Right ventricle myocardium inferior (tissue), 1 donor: ENCODE results near the gene PIF1. TPM values are rescaled to one million over a fixed set of nuclear protein-coding genes. Genes with fewer than 3 reads are reported as not detected.

Experiments used
- ATAC-seq: fragments of 200-7000 bp; cut with Tn5 transposase; one replicate; pipeline ENCODE4 v1.9.1; 2020; ENCODE audit warnings: mild to moderate bottlenecking, moderate library complexity
- DNase-seq: peaks from one replicate; pipeline ENCODE4 v3.0.0; 2021; ENCODE audit errors: missing footprints
- intact Hi-C: fragments of 100-400 bp; cut with DNase I; formaldehyde crosslinking; loops from one replicate; pipeline ENCODE4 v1.11.0; 2022
- total RNA-seq: library from RNA; stranded (reverse); fragmentation: NEBNext Ultra II Directional; extraction: Animal tissue kit (Norgen Biotek cat#: 25700); gene quantifications from one replicate; pipeline ENCODE4 v1.2.1, GENCODE V29; 2021
- donor health status: DM: no; HTN: yes; CAD: no; lungs with severe emphysema.

PIF1 gene
- total RNA-seq, 1 donor from 2014 or later = 0.73 TPM

DNA sequence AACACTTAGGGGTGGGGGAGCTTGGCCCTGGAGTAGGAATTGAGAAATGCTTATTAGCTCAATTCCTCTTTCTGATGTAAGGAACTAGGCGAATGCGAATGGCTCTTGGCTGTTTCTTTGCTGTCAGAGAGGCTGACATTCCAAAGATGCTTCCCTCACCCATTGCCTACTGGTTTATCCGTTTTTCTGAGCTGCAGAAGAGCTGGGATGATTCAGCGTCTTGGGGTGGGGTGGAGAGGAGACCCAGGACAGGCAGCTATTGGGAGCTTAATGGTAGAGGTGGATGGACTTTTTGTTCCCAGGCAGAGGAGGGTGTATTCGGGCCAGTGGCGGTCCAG is 26.0 kb upstream of the PIF1 start:
- DNase-seq (no peak), ATAC-seq (peak; percentile 39)
- intact Hi-C loops = loop anchor here (10.0 kb wide), 1 partner anchor 133 kb away; the partner anchor contains the start of gene SPG21

DNA sequence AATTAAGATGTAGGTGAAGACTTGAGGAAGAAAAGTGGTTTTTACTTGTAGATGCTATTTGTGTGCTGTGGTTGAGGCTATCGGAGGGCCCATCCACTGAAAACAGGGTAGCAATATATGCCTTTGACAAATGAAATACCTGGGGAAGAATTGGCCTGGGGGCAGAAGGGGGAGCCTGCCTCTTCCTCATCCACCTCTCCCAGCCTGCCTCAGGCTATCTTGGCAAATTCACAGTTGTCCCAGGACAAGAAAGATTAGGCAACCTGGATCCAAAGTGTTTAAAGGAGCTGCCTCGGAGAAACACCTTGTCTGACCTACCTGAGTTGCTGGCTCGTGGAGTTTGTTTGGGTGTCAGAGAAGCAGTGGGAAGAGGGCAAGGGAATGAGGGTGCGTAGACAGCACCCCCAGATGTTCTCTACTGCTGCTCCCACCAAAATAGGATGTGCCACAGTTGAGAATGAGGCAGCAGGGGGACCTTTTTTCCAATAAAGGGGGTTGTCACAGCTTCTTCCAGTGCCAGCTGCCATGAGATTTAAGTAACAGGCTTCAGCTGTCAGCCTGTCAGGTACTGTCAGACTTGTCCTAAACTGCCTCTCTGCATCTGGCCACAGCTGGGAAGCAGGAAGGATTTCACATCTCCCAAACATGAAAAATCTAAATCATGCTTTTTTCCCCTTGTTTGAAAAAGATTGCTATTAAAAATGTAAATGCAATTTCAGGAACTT is 25.5 kb upstream of the PIF1 start:
- DNase-seq = no peak
- ATAC-seq = peak; percentile 3
- intact Hi-C loops = loop anchor here (10.0 kb wide), 1 partner anchor 134 kb away; the partner anchor contains the start of gene SPG21

DNA sequence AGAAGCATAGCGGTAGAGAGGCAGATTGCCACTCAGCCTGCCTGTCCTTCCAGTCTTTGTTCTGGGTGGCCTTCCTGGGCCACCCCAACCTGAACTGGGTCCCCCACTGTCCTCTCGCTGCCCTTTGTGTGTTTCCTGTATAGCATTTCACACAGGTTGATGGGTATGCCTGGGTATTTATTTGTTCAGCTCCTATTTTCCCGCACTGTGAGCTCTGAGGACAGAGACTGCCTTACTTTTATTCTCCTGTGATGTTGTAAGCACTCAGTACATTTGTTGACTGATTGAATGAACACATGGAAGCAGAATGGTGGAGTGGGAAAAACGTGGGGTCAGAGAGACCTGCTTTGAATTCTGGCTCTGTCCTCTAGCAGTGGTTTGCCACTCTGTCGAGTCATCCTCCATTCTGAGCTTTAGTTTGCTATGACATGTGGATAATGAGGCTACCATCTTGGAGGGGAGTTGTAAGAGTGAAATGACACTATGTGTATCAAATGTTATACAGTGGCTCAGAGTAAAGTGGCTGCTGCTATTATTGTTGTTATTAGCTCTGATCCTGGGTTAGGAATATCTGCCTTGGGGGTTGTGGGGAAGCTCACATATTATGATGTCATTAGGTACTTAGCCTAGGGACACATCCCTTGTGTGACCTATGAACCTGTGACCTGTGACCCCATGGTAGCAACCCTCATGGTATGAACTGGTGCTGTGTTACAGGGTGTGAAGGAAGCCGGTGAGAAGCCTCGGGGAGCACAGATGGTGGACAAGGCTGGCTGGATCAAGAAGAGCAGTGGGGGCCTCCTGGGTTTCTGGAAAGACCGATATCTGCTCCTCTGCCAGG is 22.6 kb upstream of the PIF1 start:
- DNase-seq (no peak), ATAC-seq (no peak)
- intact Hi-C loops = no loop called here

DNA sequence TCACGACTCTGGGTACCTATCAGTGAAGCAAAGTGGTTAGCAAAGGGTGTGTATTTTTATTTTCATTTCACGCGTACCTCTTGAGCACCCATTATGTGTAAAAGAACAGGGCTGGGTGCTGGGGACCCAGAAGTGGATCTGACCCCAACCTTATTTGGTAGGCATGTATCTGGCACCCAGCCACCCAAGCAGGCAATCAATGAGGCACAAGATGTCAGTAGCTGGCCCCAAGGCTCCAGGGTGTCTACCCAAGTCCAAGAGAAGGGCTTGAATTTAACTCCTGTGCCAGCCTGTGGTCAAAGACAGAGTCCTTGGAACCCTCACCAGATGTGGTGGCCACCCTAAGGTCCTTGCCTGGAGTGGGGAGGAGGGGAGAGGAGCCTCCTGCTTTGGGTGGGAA is 22.0 kb upstream of the PIF1 start:
- intact Hi-C loops = no loop called here
- ATAC-seq (no peak), DNase-seq (no peak)

DNA sequence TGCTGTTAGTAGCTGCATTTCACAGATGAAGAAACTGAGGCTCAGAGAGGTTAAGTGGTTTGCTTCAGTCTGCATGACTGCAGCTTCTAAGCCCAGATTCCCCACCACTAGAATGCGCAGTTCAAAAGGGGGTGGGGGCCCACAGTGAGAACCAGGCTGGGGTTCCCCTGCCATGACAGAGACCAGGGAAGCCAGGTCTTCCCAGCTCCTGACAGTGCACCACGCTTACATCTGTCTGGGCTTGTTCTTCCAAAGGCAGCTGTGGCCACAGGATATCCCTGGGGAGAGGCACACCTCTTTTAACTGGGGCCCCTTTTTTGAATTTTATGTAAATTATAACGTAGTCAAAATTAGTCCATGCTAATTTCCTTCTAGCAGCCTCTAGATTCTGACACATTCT is 21.6 kb upstream of the PIF1 start:
- ATAC-seq (no peak), DNase-seq (no peak)
- intact Hi-C loops = no loop called here

DNA sequence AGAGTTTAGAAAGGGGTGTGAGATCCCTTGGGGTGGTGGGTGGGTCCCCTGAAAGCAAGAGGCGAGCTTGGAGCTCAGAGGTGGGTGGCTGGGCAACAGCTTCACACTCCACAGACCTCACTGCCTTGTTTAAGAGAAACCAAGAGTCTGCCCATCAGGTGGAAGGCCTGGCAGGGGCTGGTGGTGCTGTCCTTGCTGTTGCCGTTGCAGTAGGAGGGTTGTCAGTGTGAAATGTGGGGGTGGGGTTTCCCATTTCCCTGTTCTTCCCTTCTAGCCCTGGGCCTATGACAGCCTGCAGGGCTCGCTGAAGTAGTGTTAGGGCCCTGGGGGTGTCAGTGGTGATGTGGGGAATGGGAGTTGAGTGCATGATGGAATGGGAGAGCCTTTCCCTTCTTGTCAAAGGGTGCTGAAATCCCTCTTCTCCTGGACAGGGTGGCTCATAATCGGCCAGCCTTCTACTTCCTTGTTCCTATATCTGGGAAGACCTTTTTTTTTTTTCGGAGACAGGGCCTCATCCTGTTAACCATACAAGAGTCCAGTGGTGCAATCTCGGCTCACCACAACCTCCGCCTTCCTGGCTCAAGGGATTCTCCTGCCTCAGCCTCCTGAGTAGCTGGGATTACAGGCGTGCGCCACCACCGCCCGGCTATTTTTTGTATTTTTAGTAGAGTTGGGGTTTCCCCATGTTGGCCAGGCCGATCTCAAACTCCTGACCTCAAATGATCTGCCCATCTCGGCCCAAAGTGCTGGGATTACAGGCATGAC is 20.6 kb upstream of the PIF1 start:
- no peak for ATAC-seq
- DNase-seq = no peak
- intact Hi-C loops = no loop called here

DNA sequence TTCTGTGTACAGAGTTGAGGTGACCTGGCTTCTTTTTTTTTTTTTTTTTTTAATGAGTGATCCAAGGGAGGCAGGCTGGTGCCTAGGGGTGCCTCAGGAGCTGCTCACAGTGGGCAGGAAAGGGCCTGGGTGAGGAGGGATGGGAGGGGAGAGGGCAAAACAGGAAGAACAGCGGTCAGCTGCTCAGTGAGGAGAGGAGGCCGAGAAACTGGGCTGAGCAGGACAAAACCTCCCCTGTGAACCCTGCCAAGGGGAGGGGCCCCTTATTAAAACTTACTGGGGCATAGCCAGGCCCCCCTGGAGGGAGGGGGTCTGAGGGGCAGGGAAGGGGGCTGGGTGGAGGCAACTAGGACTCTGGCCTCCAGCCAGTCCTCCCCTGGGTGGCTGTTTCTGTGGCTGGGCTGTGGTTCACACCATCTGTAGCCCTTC is 19.8 kb upstream of the PIF1 start:
- intact Hi-C loops = no loop called here
- DNase-seq (peak; percentile 76), ATAC-seq (peak; percentile 7)

DNA sequence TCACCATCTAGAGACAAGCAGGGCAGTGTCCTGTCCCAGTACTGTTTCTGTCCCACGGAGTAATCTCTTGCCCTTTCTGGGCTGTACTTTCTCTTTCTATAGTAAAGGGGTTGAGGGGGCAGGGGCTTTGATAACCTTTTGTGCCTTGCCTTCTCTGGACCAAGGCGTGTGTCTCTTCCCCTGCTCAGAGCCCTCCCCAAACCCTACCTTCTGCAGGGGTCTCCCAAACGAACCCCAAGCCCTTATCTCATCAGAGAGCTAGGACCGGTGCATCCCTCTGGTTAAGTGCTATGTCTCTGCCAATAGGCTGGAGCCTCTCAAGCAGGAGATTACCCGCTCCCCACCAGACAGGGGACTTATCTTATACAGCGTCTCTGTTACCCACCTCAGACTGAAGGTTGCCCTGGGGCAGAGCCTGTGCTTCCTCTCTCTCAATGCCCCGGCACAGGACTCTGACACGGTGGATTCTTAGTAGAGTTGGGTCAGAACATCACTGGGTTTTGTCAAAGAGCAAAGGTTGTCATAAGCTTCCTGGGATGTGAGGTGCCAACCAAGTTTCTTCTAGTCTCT is 19.2 kb upstream of the PIF1 start:
- intact Hi-C loops = no loop called here
- ATAC-seq (no peak), DNase-seq (no peak)

DNA sequence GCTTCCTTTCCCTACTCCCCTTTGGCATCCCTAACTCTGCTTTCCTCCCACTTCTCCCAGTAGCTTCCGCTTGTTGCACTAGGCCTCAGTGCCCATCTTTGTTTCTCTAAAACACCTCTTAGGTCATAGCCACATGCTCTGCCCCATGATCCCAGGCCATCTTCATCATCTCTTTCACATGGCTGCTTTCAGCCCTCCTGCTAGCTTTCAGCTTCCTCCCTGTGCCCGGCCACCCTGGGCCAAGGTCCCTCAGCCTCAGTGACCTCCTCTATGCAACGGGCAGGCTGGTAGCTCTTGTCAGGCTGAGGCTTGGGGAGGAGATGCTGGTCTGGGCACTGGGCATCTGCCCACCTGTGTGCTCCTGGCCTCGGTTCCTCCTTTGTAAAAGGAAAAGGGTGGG is 18.5 kb upstream of the PIF1 start:
- DNase-seq (no peak), ATAC-seq (no peak)
- intact Hi-C loops = loop anchor here (2.0 kb wide), 2 partner anchors 35 to 61 kb away; no protein-coding TSS in a partner anchor

DNA sequence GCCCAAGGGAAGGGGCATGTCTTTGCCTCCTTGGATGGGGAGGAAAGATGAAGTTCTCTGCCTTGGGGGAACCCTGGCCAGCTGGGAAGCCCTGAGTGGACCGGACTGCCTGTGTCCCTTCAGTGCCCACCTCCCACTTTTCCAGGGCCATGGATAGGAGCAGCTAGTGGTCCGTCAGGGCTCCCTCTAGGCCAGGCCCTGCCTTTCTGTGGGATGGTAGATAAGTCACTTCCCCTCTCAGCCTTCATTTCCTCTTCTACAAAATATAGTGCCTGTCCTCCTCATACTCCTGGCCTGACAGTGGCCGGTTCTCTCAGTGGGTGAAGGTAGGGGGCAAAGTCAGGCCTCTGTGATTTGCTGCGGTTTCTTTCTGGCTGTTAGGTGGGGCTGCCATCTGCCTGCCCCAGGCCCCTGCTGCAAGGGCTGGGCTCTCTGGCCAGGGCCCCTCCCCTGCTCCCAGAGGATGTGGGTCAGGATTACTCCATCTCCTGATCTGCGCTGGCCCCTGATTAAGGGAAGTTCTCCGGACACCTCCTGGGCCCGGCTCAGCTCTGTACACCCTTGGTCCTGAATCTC is 17.6 kb upstream of the PIF1 start:
- intact Hi-C loops = loop anchor here (2.0 kb wide), 2 partner anchors 36 to 62 kb away; no protein-coding TSS in a partner anchor
- peak; percentile 82 for DNase-seq
- peak; percentile 31 for ATAC-seq

DNA sequence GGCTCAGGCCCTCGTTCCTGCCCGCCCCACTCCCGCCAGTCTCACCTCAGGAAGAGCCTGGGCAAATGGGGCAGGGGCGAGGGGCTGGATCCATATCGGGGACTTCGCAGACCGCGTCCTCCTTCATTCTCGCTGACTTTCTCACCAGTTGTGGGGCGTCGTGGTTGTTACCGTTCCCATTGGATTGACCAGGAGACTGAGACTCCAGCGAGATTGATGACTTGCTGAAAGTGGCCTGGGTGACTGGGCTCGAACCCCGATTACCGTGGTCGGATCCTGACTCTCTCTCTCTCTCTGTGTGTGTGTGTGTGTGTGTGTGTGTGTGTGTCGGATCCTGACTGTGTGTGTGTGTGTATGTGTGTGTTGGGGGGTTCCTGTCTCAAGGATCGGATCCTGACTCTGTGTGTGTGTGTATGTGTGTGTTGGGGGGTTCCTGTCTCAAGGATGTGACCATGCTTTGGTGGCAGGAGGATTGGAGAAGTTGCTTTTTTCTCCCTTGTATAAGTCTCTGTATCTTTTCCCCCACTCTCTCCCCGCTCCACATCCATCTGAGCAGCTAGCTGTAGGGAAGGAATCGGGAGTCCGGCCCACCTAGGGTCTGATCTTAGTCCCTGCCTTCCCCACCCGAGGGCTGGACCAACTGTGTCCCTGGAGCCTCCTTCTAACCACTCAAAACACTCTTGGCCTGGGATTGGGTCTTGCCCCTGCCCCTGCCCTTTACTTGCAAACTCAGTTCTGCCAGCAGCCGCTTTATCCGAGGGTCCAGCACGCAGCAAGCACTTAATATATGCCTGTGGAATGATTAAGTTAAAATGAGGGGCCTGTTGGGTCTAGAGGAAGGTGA is 16.9 kb upstream of the PIF1 start:
- ATAC-seq (peak; percentile 7), DNase-seq (no peak)
- intact Hi-C loops = loop anchor here (2.0 kb wide), 2 partner anchors 36 to 62 kb away; no protein-coding TSS in a partner anchor

DNA sequence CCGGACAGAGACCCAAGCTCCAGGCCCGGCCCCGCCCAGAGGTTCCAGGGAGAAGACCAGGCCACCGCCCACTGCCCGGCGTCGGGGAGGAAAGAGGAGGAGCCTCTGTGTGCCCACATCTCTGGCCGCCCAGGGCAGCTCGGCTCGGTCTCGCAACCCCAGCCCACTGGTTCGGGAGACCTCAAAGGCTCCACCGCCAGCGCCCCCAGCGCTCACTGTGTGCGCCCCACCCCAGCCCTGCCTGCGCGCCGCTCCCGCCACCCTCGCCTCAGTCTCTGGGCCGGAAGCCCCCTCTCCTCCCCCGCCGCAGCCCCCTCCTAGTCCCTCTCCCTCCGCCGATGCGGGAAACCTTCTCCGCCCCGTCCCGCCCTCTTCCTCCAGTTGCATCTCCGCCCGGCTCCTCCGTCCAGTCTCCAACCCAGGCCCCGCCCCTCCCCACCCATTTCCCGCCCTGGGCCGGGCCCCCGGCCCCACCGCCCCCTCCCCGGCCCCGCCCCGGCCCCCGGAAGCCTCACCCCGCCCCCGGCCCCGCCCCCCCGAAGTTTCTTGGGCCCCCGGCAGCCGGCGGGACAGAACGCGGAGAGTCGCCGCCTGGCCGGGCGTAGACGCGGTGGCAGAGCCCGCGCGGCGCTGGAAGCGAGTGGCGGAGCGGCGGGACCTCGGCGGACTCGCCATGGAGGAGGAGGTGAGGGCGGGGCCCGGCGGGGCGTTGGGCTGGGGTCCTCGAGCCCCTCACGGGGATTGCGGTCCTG is 16.1 kb upstream of the PIF1 start, which contains the start of gene PLEKHO2:
TSS of gene PLEKHO2 (plus strand) at position 572 of the 752 bp plus-strand sequence. CDS start at position 674, 102 bp downstream.
- intact Hi-C loops = loop anchor here (2.0 kb wide), 2 partner anchors 37 to 63 kb away; no protein-coding TSS in a partner anchor
- peak; percentile 99 for DNase-seq
- peak; percentile 90 for ATAC-seq

DNA sequence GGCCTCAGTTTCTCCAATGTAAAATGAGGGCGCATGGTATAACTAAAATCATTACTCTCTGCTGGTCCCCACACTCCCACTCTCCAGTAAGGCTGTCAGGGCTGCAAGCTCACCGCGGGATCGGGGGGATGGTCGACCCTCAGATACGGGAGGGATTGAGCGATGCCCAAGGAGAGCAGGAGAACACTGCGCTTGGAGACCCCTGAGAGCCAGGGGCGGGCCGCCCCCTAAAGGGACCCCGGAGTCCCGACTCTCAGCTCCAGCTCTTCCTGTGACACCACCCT is 15.6 kb upstream of the PIF1 start:
- intact Hi-C loops = no loop called here
- DNase-seq (no peak), ATAC-seq (no peak)

DNA sequence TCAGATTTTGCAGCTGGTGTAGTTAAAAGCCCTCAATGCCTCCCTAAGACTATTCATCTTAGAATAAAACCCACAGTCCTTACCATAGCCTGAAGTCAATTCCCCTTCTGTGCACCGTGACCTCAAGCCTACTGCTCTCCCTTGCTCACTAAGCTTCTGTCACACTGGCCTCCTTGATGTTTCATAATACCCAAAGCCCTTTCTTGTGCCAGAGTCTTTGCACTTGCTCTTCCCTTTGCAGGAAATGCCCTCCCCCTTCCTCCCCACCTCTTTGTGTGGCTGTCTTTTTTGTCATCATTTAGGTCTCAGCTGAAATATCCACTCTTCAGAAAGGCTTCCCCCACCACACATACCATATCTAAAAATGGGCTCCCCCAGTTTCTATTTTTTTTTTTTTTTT is 12.1 kb upstream of the PIF1 start:
- no peak for ATAC-seq
- DNase-seq = no peak
- intact Hi-C loops = no loop called here

DNA sequence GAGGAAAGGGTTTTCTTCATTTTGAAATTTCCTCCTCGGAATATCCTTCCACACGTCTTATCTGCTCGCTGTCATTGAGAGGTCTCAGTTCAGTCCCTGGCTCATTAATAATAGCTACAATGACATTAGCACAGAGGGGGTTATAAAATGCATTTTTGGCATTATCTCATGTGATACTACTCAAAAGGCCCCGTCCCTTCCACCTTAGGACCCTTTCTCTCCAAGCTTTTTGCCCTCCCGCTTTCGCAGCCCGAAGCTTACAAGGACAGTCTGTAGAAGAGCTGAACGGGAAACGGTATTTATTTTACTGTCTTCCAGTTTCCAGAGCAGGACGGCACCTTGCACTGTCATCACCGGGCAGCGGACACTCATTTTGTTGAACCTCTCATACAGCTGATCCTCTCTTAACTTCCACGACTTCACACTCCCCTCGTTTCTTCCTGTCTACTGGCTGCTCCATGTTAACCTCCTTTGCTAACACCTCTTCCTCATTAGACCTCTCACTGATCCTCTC is 10.6 kb upstream of the PIF1 start:
- no peak for DNase-seq
- ATAC-seq = no peak
- intact Hi-C loops = no loop called here

DNA sequence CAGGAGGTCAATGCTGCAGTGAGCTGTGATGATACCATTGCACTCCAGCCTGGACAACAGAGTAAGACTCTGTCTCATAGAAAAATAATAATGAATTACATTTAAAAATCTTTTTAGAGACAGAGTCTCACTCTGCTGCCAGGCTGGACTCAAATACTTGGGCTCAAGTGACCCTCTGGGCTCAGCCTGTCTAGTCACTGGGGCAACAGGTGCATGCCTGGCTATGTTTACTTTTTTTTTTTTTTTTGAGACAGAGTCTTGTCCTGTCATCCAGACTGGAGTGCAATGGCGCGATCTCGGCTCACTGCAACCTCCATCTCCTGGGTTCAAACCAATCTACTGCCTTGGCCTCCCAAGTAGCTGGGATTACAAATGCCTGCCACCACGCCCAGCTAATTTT is 8.2 kb upstream of the PIF1 start:
- intact Hi-C loops = no loop called here
- no peak for DNase-seq
- no peak for ATAC-seq

DNA sequence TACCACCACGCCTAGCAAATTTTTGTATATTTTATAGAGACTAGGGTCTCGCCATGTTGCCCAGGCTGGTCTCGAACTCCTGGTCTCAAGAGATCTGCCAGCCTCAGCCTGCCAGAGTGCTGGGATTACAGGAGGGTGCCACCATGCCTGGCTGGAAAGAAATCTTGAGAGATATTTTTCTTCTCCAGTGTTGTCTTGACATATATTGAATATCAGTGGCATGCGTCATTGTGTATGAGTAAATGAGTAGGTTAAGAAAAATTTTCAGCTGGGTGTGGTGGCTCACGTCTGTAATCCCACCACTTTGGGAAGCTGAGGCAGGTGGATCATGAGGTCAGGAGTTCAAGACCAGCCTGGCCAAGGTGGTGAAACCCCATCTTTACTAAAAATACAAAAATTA is 3.5 kb upstream of the PIF1 start:
- DNase-seq = no peak
- intact Hi-C loops = no loop called here
- ATAC-seq = no peak
